GM12878 (cell line): Measurements from ENCODE around the gene CCNY. TPM values are rescaled to one million over a fixed set of nuclear protein-coding genes. Genes with fewer than 3 reads are reported as not detected.

Experiments
- ATAC-seq: fragments of 200-7000 bp; cut with Tn5 transposase; 3 replicates; pipeline ENCODE4 v1.9.1; 2020; ENCODE audit warnings: mild to moderate bottlenecking, moderate library complexity
- BruUV-seq: library from RNA; stranded (reverse); fragments of 400-500 nt; replicated peaks from 2 replicates; lab custom pipeline; 2021; lab: Mats Ljungman, UMichigan
- CTCF ChIA-PET: fragments of 300-600 bp; sonication (Branson Sonifier 250); formaldehyde crosslinking; extraction: SDS; loops from one replicate; lab custom pipeline; 2021; ENCODE audit warnings: inconsistent platforms; lab: Yijun Ruan, JAX
- POLR2A ChIA-PET: fragments of 350-600 bp; formaldehyde crosslinking; extraction: SDS; loops from one replicate; lab custom pipeline; 2021; ENCODE audit warnings: inconsistent platforms; lab: Charles Lee
- RAD21 ChIA-PET: fragments of 300-600 bp; sonication (Branson Sonifier 250); formaldehyde crosslinking; loops from one replicate; lab custom pipeline; 2023; ENCODE audit warnings: antibody characterized with exemption; ENCODE audit not compliant: unreplicated experiment; lab: Charles Lee
- SMC1A ChIA-PET: fragments of 300-600 bp; sonication (Branson Sonifier 250); formaldehyde crosslinking; loops from one replicate; lab custom pipeline; 2023; ENCODE audit not compliant: unreplicated experiment, uncharacterized antibody; lab: Charles Lee
- DNase-seq: peaks from one replicate; pipeline ENCODE4 v3.0.0-alpha.2; 2011; ENCODE audit warnings: low read depth, low spot score
- FAIRE-seq: peaks from 3 replicates; lab custom pipeline; 2011; peaks lifted over from hg19 to GRCh38; lab: Jason Lieb, UNC
- H2AFZ ChIP-seq: 2 replicates; pipeline ENCODE4 v1.6.0; 2011; ENCODE audit warnings: low read depth, low read length, control low read depth; ENCODE audit not compliant: control insufficient read depth
- H3K27ac ChIP-seq: 2 replicates; pipeline ENCODE4 v1.5.1; 2011; ENCODE audit warnings: control low read depth; ENCODE audit not compliant: control insufficient read depth, insufficient read depth
- H3K27me3 ChIP-seq, 2 experiments: replicated peaks in 1 of 2; 2 replicates each; pipeline versions ENCODE4 v1.6.0 to v1.6.1; 2011; ENCODE audit warnings: low read length in 1 of 2; ENCODE audit not compliant: control insufficient read depth in 2 of 2, insufficient read depth in 2 of 2
- H3K36me3 ChIP-seq, 2 experiments: 2 replicates each; pipeline ENCODE4 v1.5.1; 2011; ENCODE audit warnings: low read length in 1 of 2; ENCODE audit not compliant: control insufficient read depth in 2 of 2, insufficient read depth in 2 of 2
- H3K4me1 ChIP-seq: 2 replicates; pipeline ENCODE4 v1.6.1; 2011; ENCODE audit warnings: mild to moderate bottlenecking, low read length, moderate library complexity, mixed read lengths; ENCODE audit not compliant: control insufficient read depth, insufficient read depth
- H3K4me2 ChIP-seq: 2 replicates; pipeline ENCODE4 v1.6.0; 2011; ENCODE audit warnings: control low read depth; ENCODE audit not compliant: control insufficient read depth, insufficient read depth
- H3K4me3 ChIP-seq: fragments of 200-600 bp; sonication (generic); 2 replicates; pipeline ENCODE4 v1.5.1; 2016
- H3K79me2 ChIP-seq: 2 replicates; pipeline ENCODE4 v1.6.0; 2011; ENCODE audit warnings: low read length; ENCODE audit not compliant: control insufficient read depth, insufficient read depth
- H3K9ac ChIP-seq: 2 replicates; pipeline ENCODE4 v1.8.0; 2011; ENCODE audit warnings: low read length, control low read depth, mixed read lengths; ENCODE audit not compliant: control insufficient read depth, insufficient read depth
- H3K9me3 ChIP-seq: replicated peaks from 3 replicates; pipeline ENCODE4 v1.5.1; 2011; ENCODE audit warnings: mild to moderate bottlenecking, low read length; ENCODE audit not compliant: control insufficient read depth, insufficient read depth
- H4K20me1 ChIP-seq: 2 replicates; pipeline ENCODE4 v1.6.0; 2011; ENCODE audit not compliant: control insufficient read depth, insufficient read depth
- BMI1 ChIP-seq: fragments of 450-650 bp; IDR thresholded peaks from 2 replicates; pipeline ENCODE4 v1.6.1; 2016; ENCODE audit warnings: mild to moderate bottlenecking, moderate library complexity, borderline replicate concordance
- CHD4 ChIP-seq: fragments of 200-600 bp; sonication (generic); IDR thresholded peaks from 2 replicates; pipeline ENCODE4 v1.6.1; 2016; ENCODE audit warnings: mild to moderate bottlenecking
- FOS ChIP-seq: IDR thresholded peaks from 3 replicates; pipeline ENCODE4 v1.6.1; 2011; ENCODE audit warnings: borderline replicate concordance; ENCODE audit not compliant: insufficient read length; ENCODE audit errors: extremely low read depth
- RB1 ChIP-seq: fragments of 450-650 bp; formaldehyde crosslinking; IDR thresholded peaks from 2 replicates; pipeline ENCODE4 v1.6.1; 2017; ENCODE audit warnings: mild to moderate bottlenecking, borderline replicate concordance
- SREBF1 ChIP-seq: IDR thresholded peaks from 2 replicates; pipeline ENCODE4 v1.6.1; 2012; ENCODE audit warnings: mild to moderate bottlenecking, low read length
- WGBS: methylation state at CpG from one replicate; pipeline ENCODE4 v1.1.6; 2016; ENCODE audit warnings: low lambda C conversion rate; ENCODE audit not compliant: insufficient replicate concordance, insufficient coverage; ENCODE audit errors: missing lambda C conversion rate; 5-methylcytosine and 5-hydroxymethylcytosine counted together
- in situ Hi-C: fragments of 300-500 bp; cut with MboI; formaldehyde crosslinking; loops from 9 replicates; pipeline ENCODE4 v1.14.3; 2018; ENCODE audit warnings: mixed read lengths
- intact Hi-C: fragments of 100-400 bp; cut with micrococcal nuclease; formaldehyde crosslinking; loops from one replicate; pipeline ENCODE4 v1.14.2; 2022; ENCODE audit not compliant: unreplicated experiment
- polyA plus RNA-seq, 11 experiments: library from polyadenylated mRNA; depleted of rRNA in 4 of 11; unstranded in 6 of 11; stranded (reverse) in 5 of 11; fragments of >200 nt; fragmentation: Nextera tagmentation in 4 of 11; fragmentation: Illumina TruSeq in 1 of 11; extraction: Ambion mirVana in 4 of 11; extraction: Trizol in 1 of 11; gene quantifications; 1 replicate in 1 of 11; 2 replicates in 10 of 11; pipeline versions ENCODE4 v1.2.1 to v1.2.3, GENCODE V29; 2011 to 2016; ENCODE audit warnings: inconsistent platforms in 2 of 11, missing spikeins in 2 of 11, low read depth in 1 of 11
- total RNA-seq, 4 experiments: library from RNA; depleted of rRNA in 3 of 4; stranded (reverse); fragments of >200 nt in 3 of 4; fragmentation: Illumina TruSeq in 1 of 4; extraction: Trizol in 1 of 4; gene quantifications; 2 replicates each; pipeline versions ENCODE4 v1.2.1 to v1.2.3, GENCODE V29; 2013 to 2021
- TF ChIP-seq, protein P1 (sequence below): fragments of 450-650 bp; formaldehyde crosslinking; IDR thresholded peaks from 2 replicates; pipeline ENCODE4 v1.4.0; 2022; ENCODE audit warnings: mild to moderate bottlenecking, moderate library complexity

The CCNY gene
- total and polyA plus RNA-seq, 10 of the 15 experiments (the other 5 are each of a cell fraction or from before 2014, with no cell fraction given), result 3.6 to 50.0 (median 26.1) TPM

- no peak for ATAC-seq
- no peak for FAIRE-seq
- no peaks in the 10 kb centered on the region for H3K27me3 ChIP-seq
- intact Hi-C loops, result no loop called here
- no peaks in the 10 kb centered on the region for H3K4me1 ChIP-seq
- no peak overlapping the region for H3K9ac ChIP-seq
- CTCF ChIA-PET, result interaction anchor here (2.1 kb wide), 1 partner anchor 37 kb away, joined by 12 read pairs; no protein-coding TSS in a partner anchor
- in situ Hi-C loops, result no loop called here
- RAD21 ChIA-PET, result no interaction called here
- H3K4me2 ChIP-seq, result no peak overlapping the region
- BruUV-seq, result no TSS peak
- 74% methylated on average over 9 of the region's 9 CpGs for WGBS
- no peak overlapping the region for H2AFZ ChIP-seq
- no peak for DNase-seq
- no peak overlapping the region for H3K27ac ChIP-seq
- no peak for TF ChIP-seq RB1
- no peak for TF ChIP-seq SREBF1
- TF ChIP-seq CHD4, result no peak
- no peak for TF ChIP-seq FOS
- TF ChIP-seq, protein P1, sequence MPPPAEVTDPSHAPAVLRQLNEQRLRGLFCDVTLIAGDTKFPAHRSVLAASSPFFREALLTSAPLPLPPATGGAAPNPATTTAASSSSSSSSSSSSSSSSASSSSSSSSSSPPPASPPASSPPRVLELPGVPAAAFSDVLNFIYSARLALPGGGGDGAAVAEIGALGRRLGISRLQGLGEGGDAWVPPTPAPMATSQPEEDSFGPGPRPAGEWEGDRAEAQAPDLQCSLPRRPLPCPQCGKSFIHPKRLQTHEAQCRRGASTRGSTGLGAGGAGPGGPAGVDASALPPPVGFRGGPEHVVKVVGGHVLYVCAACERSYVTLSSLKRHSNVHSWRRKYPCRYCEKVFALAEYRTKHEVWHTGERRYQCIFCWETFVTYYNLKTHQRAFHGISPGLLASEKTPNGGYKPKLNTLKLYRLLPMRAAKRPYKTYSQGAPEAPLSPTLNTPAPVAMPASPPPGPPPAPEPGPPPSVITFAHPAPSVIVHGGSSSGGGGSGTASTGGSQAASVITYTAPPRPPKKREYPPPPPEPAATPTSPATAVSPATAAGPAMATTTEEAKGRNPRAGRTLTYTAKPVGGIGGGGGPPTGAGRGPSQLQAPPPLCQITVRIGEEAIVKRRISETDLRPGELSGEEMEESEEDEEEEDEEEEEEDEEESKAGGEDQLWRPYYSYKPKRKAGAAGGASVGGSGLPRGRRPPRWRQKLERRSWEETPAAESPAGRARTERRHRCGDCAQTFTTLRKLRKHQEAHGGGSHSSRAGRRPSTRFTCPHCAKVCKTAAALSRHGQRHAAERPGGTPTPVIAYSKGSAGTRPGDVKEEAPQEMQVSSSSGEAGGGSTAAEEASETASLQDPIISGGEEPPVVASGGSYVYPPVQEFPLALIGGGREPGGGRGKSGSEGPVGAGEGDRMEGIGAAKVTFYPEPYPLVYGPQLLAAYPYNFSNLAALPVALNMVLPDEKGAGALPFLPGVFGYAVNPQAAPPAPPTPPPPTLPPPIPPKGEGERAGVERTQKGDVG (CRISPR knock-in tag), result no peak
- TF ChIP-seq BMI1, result no peak
- H3K4me3 ChIP-seq, result no peak overlapping the region
- H3K36me3 ChIP-seq, result peaks cover 1 to 3% of the 10 kb centered on the region in 2 experiments; a peak in 1 of 4 replicates
- H3K9me3 ChIP-seq, result no peaks in the 10 kb centered on the region
- POLR2A ChIA-PET, result no interaction called here
- SMC1A ChIA-PET, result no interaction called here
- H4K20me1 ChIP-seq, result no peaks in the 10 kb centered on the region
- no peaks in the 10 kb centered on the region for H3K79me2 ChIP-seq
These were observed 190.4 kb downstream of the CCNY start for GRCh38 chr10:35526746-35527145.
